ENCODE data around the gene JAM3.

DNA sequence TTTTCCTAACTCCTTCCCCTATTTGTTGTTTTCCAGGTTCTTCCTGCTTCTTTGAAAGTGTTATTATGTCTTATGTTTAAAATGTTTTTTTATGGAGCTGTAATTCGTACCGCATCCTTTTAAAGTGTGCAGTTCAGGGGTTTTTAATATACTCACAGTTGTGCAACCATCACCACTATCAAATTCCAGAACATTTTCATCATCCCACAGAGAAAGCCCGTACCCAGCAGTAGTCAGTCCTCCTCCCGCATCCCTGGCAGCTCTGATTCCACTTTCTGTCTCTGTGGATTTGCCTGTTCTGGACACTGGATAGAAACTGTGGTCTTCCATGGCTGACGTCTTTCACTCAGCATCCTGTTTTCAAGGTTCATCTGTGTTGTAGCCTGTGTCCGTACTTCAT is 73.7 kb downstream of the JAM3 start:
- TF ChIP-seq RFX5 (IDR thresholded peaks at IDR 0.05; ENCODE audit: borderline replicate concordance, low read depth, low read length) (no peak), RAD21 (IDR thresholded peaks at IDR 0.05 in 1 of 2, conservative IDR thresholded peaks at IDR 0.05 in 1 of 2; ENCODE audit: low read depth in 2 of 2, low read length in 2 of 2) (no peak), EP300 (IDR thresholded peaks at IDR 0.05; ENCODE audit: borderline replicate concordance in 1 of 2, low read depth in 2 of 2, low read length in 2 of 2) (no peak), NRF1 (IDR thresholded peaks at IDR 0.05; ENCODE audit: low read depth, low read length) (no peak), YY1 (IDR thresholded peaks at IDR 0.05; ENCODE audit: low read depth, low read length) (no peak), GABPA (IDR thresholded peaks at IDR 0.05; ENCODE audit: borderline replicate concordance, insufficient read depth, low read length) (no peak), POLR2AphosphoS5 (IDR thresholded peaks at IDR 0.05; ENCODE audit: low read depth, low read length) (no peak), SP2 (IDR thresholded peaks at IDR 0.05; ENCODE audit: low read length) (no peak)
- TF ChIP-seq, protein P1, sequence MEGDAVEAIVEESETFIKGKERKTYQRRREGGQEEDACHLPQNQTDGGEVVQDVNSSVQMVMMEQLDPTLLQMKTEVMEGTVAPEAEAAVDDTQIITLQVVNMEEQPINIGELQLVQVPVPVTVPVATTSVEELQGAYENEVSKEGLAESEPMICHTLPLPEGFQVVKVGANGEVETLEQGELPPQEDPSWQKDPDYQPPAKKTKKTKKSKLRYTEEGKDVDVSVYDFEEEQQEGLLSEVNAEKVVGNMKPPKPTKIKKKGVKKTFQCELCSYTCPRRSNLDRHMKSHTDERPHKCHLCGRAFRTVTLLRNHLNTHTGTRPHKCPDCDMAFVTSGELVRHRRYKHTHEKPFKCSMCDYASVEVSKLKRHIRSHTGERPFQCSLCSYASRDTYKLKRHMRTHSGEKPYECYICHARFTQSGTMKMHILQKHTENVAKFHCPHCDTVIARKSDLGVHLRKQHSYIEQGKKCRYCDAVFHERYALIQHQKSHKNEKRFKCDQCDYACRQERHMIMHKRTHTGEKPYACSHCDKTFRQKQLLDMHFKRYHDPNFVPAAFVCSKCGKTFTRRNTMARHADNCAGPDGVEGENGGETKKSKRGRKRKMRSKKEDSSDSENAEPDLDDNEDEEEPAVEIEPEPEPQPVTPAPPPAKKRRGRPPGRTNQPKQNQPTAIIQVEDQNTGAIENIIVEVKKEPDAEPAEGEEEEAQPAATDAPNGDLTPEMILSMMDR (IDR thresholded peaks at IDR 0.05; ENCODE audit: control extremely low read depth in 1 of 3, insufficient read depth in 1 of 3, low read depth in 1 of 3, low read length in 3 of 3) = no peak
- TF ChIP-seq, protein P2, sequence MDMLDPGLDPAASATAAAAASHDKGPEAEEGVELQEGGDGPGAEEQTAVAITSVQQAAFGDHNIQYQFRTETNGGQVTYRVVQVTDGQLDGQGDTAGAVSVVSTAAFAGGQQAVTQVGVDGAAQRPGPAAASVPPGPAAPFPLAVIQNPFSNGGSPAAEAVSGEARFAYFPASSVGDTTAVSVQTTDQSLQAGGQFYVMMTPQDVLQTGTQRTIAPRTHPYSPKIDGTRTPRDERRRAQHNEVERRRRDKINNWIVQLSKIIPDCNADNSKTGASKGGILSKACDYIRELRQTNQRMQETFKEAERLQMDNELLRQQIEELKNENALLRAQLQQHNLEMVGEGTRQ (IDR thresholded peaks at IDR 0.05; ENCODE audit: low read length) = no peak
- TF ChIP-seq, protein P3, sequence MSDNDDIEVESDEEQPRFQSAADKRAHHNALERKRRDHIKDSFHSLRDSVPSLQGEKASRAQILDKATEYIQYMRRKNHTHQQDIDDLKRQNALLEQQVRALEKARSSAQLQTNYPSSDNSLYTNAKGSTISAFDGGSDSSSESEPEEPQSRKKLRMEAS (IDR thresholded peaks at IDR 0.05) = no peak

Data from H1 (cell line).